Stimulated activated effector memory CD8-positive, alpha-beta T cell treated with anti-CD3 and anti-CD28 coated beads, Interleukin-12 subunit alpha, Interleukin-12 subunit beta, amount 100 ng/mL, for 72 hours (primary cell): ENCODE measurements around the gene MTF1.
"Not testable (repeated sequence)": the region's sequence is repeated elsewhere in the genome, so short reads cannot be mapped to it uniquely, and the experiment has no call there.

Experiments used
- ATAC-seq: fragments of 150-1000 bp; cut with Tn5 transposase; 2 replicates; pipeline ENCODE4 v1.10.0; 2021
- DNase-seq, 2 donors: peaks; one replicate each; pipeline ENCODE4 v3.0.0; 2021 to 2022; ENCODE audit warnings: low spot score in 2 of 2
- H3K27ac Mint-ChIP-seq: one replicate; pipeline ENCODE4 v1.8.0; 2022; ENCODE audit warnings: mild to moderate bottlenecking, mixed read lengths
- H3K36me3 Mint-ChIP-seq: one replicate; pipeline ENCODE4 v1.8.0; 2022; ENCODE audit warnings: mild to moderate bottlenecking, mixed read lengths
- H3K4me1 Mint-ChIP-seq: one replicate; pipeline ENCODE4 v1.8.0; 2022; ENCODE audit warnings: mixed read lengths
- H3K4me3 Mint-ChIP-seq: one replicate; pipeline ENCODE4 v1.8.0; 2022; ENCODE audit warnings: mild to moderate bottlenecking, mixed read lengths
- H3K9me3 Mint-ChIP-seq: one replicate; pipeline ENCODE4 v1.8.0; 2022; ENCODE audit warnings: mixed read lengths

The MTF1 gene

GRCh38 chr1:37795340-37796125 is 63.9 kb downstream of the MTF1 start:
- Mint-ChIP-seq H3K9me3 (no peaks in the 10 kb centered on the region), H3K36me3 (peaks cover 21% of the 10 kb centered on the region), H3K4me3 (peak overlapping the region; percentile 75), H3K4me1 (peaks cover 24% of the 10 kb centered on the region), H3K27ac (no peak overlapping the region)
- ATAC-seq (no peak), DNase-seq (peak in 1 of 2 donors; percentile 35)

GRCh38 chr1:37794372-37795339 is 64.7 kb downstream of the MTF1 start:
- H3K4me1 Mint-ChIP-seq = peaks cover 24% of the 10 kb centered on the region
- no peak overlapping the region for H3K27ac Mint-ChIP-seq

GRCh38 chr1:37793773-37794371 is 65.5 kb downstream of the MTF1 start, which contains the start of gene MANEAL:
TSS of gene MANEAL (plus strand) at chr1:37793847. CDS start at chr1:37794183, 336 bp downstream.
- peak within 1 kb of the TSS; percentile 75 for H3K4me3 Mint-ChIP-seq
- H3K4me1 Mint-ChIP-seq = peaks cover 24% of the 10 kb centered on the region
- ATAC-seq = peak; percentile 80
- DNase-seq = peak; percentile 36 to 75
- H3K27ac Mint-ChIP-seq = no peak within 1 kb of the TSS
- no peaks in the 10 kb centered on the region for H3K9me3 Mint-ChIP-seq
- H3K36me3 Mint-ChIP-seq = peaks cover 13% of the 10 kb centered on the region

More at GRCh38 chr1:37794372-37795339, 64.7 kb downstream of the MTF1 start:
- Mint-ChIP-seq H3K4me3 (peak overlapping the region; percentile 75), H3K36me3 (peaks cover 18% of the 10 kb centered on the region), H3K9me3 (no peaks in the 10 kb centered on the region)
- DNase-seq = no peak
- ATAC-seq = peak; percentile 55

- Mint-ChIP-seq H3K9me3 (no peaks in the 10 kb centered on the region), H3K4me1 (peaks cover 24% of the 10 kb centered on the region), H3K27ac (no peak overlapping the region), H3K36me3 (peaks cover 5% of the 10 kb centered on the region), H3K4me3 (peak overlapping the region; percentile 75)
- no peak for ATAC-seq
- DNase-seq = no peak
These were observed 66.3 kb downstream of the MTF1 start for GRCh38 chr1:37792943-37793686.

- Mint-ChIP-seq H3K4me1 (no peaks in the 10 kb centered on the region), H3K9me3 (no peaks in the 10 kb centered on the region), H3K27ac (no peak overlapping the region), H3K4me3 (no peak overlapping the region), H3K36me3 (no peaks in the 10 kb centered on the region)
- ATAC-seq = no peak
- DNase-seq = no peak
These were observed 76.9 kb downstream of the MTF1 start for GRCh38 chr1:37782491-37782890.

GRCh38 chr1:37778654-37779053 is 80.7 kb downstream of the MTF1 start:
- Mint-ChIP-seq H3K4me3 (no peak overlapping the region), H3K36me3 (no peaks in the 10 kb centered on the region), H3K4me1 (no peaks in the 10 kb centered on the region), H3K9me3 (no peaks in the 10 kb centered on the region), H3K27ac (no peak overlapping the region)
- DNase-seq = no peak
- ATAC-seq = no peak

GRCh38 chr1:37776946-37777516 is 82.4 kb downstream of the MTF1 start:
- Mint-ChIP-seq H3K27ac (no peak overlapping the region), H3K4me1 (no peaks in the 10 kb centered on the region), H3K4me3 (no peak overlapping the region), H3K9me3 (no peaks in the 10 kb centered on the region), H3K36me3 (no peaks in the 10 kb centered on the region)
- DNase-seq (no peak), ATAC-seq (peak; percentile 53)

- not testable (repeated sequence) for H3K9me3 Mint-ChIP-seq, H3K4me3 Mint-ChIP-seq, ATAC-seq, H3K27ac Mint-ChIP-seq, DNase-seq, H3K36me3 Mint-ChIP-seq, H3K4me1 Mint-ChIP-seq
These were observed 88.0 kb downstream of the MTF1 start for GRCh38 chr1:37771440-37771839.

- no peak for DNase-seq
- no peak for ATAC-seq
- Mint-ChIP-seq H3K4me3 (no peak overlapping the region), H3K27ac (no peak overlapping the region), H3K9me3 (peaks cover 3% of the 10 kb centered on the region), H3K36me3 (no peaks in the 10 kb centered on the region), H3K4me1 (peaks cover 23% of the 10 kb centered on the region)
These were observed 91.9 kb downstream of the MTF1 start for GRCh38 chr1:37767488-37767887.

- ATAC-seq = peak; percentile 73
- Mint-ChIP-seq H3K4me1 (peaks cover 23% of the 10 kb centered on the region), H3K4me3 (peak overlapping the region; percentile 33), H3K27ac (no peak overlapping the region), H3K36me3 (no peaks in the 10 kb centered on the region), H3K9me3 (peaks cover 3% of the 10 kb centered on the region)
- DNase-seq = no peak
These were observed 93.3 kb downstream of the MTF1 start for GRCh38 chr1:37765916-37766664.

GRCh38 chr1:37764888-37765441 is 94.4 kb downstream of the MTF1 start, which contains the start of gene EPHA10:
TSS of gene EPHA10 (minus strand) at chr1:37765120. CDS start at chr1:37765066, 54 bp downstream.
- Mint-ChIP-seq H3K9me3 (peaks cover 3% of the 10 kb centered on the region), H3K4me1 (peaks cover 23% of the 10 kb centered on the region), H3K27ac (no peak within 1 kb of the TSS), H3K36me3 (no peaks in the 10 kb centered on the region), H3K4me3 (peak within 1 kb of the TSS; percentile 33)
- DNase-seq (no peak), ATAC-seq (no peak)

- Mint-ChIP-seq H3K4me3 (no peak overlapping the region), H3K9me3 (peaks cover 3% of the 10 kb centered on the region), H3K4me1 (peaks cover 23% of the 10 kb centered on the region), H3K36me3 (no peaks in the 10 kb centered on the region), H3K27ac (no peak overlapping the region)
- ATAC-seq = no peak
- DNase-seq = peak in 1 of 2 donors; percentile 78
These were observed 95.0 kb downstream of the MTF1 start for GRCh38 chr1:37764414-37764825.

GRCh38 chr1:37763791-37764413 is 95.5 kb downstream of the MTF1 start:
- H3K36me3 Mint-ChIP-seq = no peaks in the 10 kb centered on the region
- ATAC-seq = no peak

More at GRCh38 chr1:37763791-37764413, 95.5 kb downstream of the MTF1 start:
- H3K27ac Mint-ChIP-seq = no peak overlapping the region
- DNase-seq = no peak
- peaks cover 23% of the 10 kb centered on the region for H3K4me1 Mint-ChIP-seq
- H3K9me3 Mint-ChIP-seq = peaks cover 3% of the 10 kb centered on the region
- H3K4me3 Mint-ChIP-seq = no peak overlapping the region
